Uterus (tissue), 4 donors: ENCODE measurements around the gene LCTL. TPM values are rescaled to one million over a fixed set of nuclear protein-coding genes. Genes with fewer than 3 reads are reported as not detected.

Experiments used
- DNase-seq, 2 donors: peaks; one replicate each; pipeline ENCODE4 v3.0.0-alpha.2; 2019 to 2020
- H3K27ac ChIP-seq, 2 donors: fragments of 200-600 bp; sonication (generic); 1 replicate in 1 of 2; 2 replicates in 1 of 2; pipeline ENCODE4 v1.5.1; 2016 to 2018
- H3K27me3 ChIP-seq, 2 donors: fragments of 200-600 bp; sonication (generic); one replicate each; pipeline ENCODE4 v1.5.1; 2018 to 2019; ENCODE audit warnings: control low read depth in 1 of 2
- H3K36me3 ChIP-seq, 2 donors: fragments of 200-600 bp; sonication (generic); one replicate each; pipeline ENCODE4 v1.5.1; 2019; ENCODE audit warnings: control low read depth in 1 of 2
- H3K4me1 ChIP-seq, 2 donors: fragments of 200-600 bp; sonication (generic); one replicate each; pipeline ENCODE4 v1.5.1; 2018 to 2019; ENCODE audit warnings: control low read depth in 1 of 2
- H3K4me3 ChIP-seq, 2 donors: fragments of 200-600 bp; sonication (generic); 1 replicate in 1 of 2; 2 replicates in 1 of 2; pipeline ENCODE4 v1.5.1; 2018 to 2019; ENCODE audit warnings: mild to moderate bottlenecking in 1 of 2
- H3K9me3 ChIP-seq, 2 donors: fragments of 200-600 bp; sonication (generic); one replicate each; pipeline ENCODE4 v1.5.1; 2019; ENCODE audit warnings: control low read depth in 1 of 2
- POLR2A ChIP-seq, 2 donors: fragments of 450-650 bp; IDR thresholded peaks; one replicate each; pipeline ENCODE4 v1.6.1; 2016; ENCODE audit warnings: antibody characterized with exemption in 2 of 2, mild to moderate bottlenecking in 1 of 2, moderate library complexity in 1 of 2
- intact Hi-C: fragments of 100-400 bp; cut with DNase I; formaldehyde crosslinking; loops from one replicate; pipeline ENCODE4 v1.15.1; 2023; ENCODE audit warnings: low total_unique reads
- total RNA-seq, 4 donors: library from RNA; depleted of rRNA in 3 of 4; stranded (reverse); fragments of >200 nt in 3 of 4; gene quantifications; one replicate each; pipeline versions ENCODE4 v1.1.0 to v1.2.4, GENCODE V29; 2014 to 2023
- TF ChIP-seq, protein P1 (sequence below), 4 experiments: fragments of 200-600 bp in 2 of 4; fragments of 450-650 bp in 2 of 4; sonication (generic) in 2 of 4; IDR thresholded peaks; one replicate each; pipeline ENCODE4 v1.5.1; 2016 to 2019; ENCODE audit warnings: antibody characterized with exemption in 4 of 4, mild to moderate bottlenecking in 2 of 4, moderate library complexity in 1 of 4
- donor health status: DM: yes; HTN: yes; CAD: no.

LCTL gene, protein sequence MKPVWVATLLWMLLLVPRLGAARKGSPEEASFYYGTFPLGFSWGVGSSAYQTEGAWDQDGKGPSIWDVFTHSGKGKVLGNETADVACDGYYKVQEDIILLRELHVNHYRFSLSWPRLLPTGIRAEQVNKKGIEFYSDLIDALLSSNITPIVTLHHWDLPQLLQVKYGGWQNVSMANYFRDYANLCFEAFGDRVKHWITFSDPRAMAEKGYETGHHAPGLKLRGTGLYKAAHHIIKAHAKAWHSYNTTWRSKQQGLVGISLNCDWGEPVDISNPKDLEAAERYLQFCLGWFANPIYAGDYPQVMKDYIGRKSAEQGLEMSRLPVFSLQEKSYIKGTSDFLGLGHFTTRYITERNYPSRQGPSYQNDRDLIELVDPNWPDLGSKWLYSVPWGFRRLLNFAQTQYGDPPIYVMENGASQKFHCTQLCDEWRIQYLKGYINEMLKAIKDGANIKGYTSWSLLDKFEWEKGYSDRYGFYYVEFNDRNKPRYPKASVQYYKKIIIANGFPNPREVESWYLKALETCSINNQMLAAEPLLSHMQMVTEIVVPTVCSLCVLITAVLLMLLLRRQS
- not detected for total RNA-seq

DNA sequence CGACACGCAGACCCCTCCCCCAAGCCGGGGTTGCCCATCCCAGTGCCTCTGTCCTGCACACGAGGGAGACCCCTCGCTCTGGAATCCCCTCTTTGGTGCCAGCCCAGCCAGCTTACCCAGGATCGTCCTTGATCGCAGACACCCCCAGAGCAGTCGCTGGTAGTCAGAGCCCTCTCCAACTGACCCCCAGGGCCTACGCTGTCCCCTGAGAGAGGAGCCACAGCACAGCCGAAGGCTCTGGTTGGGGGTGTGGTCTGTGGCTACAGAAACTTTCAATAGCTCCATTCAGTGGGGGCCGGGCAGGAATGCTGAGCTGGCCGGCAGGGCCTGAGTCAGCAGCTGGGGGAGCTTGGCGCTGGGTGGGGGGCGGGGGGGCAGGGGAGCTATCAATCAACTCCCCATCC lies at the start of gene LCTL:
Gene LCTL (minus strand): TSS at position 258 of the 404 bp plus-strand sequence. CDS start 633 bp downstream, outside the sequence.
- H3K27ac ChIP-seq, result no peak within 1 kb of the TSS
- no peaks in the 10 kb centered on the region for H3K9me3 ChIP-seq
- H3K4me1 ChIP-seq, result no peaks in the 10 kb centered on the region
- intact Hi-C loops, result no loop called here
- H3K4me3 ChIP-seq, result no peak within 1 kb of the TSS
- no peaks in the 10 kb centered on the region for H3K36me3 ChIP-seq
- H3K27me3 ChIP-seq, result no peaks in the 10 kb centered on the region
- TF ChIP-seq, protein P1, sequence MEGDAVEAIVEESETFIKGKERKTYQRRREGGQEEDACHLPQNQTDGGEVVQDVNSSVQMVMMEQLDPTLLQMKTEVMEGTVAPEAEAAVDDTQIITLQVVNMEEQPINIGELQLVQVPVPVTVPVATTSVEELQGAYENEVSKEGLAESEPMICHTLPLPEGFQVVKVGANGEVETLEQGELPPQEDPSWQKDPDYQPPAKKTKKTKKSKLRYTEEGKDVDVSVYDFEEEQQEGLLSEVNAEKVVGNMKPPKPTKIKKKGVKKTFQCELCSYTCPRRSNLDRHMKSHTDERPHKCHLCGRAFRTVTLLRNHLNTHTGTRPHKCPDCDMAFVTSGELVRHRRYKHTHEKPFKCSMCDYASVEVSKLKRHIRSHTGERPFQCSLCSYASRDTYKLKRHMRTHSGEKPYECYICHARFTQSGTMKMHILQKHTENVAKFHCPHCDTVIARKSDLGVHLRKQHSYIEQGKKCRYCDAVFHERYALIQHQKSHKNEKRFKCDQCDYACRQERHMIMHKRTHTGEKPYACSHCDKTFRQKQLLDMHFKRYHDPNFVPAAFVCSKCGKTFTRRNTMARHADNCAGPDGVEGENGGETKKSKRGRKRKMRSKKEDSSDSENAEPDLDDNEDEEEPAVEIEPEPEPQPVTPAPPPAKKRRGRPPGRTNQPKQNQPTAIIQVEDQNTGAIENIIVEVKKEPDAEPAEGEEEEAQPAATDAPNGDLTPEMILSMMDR (IDR thresholded peaks at IDR 0.05), result no peak
- no peak for TF ChIP-seq POLR2A (IDR thresholded peaks at IDR 0.05)
- DNase-seq, result no peak

DNA sequence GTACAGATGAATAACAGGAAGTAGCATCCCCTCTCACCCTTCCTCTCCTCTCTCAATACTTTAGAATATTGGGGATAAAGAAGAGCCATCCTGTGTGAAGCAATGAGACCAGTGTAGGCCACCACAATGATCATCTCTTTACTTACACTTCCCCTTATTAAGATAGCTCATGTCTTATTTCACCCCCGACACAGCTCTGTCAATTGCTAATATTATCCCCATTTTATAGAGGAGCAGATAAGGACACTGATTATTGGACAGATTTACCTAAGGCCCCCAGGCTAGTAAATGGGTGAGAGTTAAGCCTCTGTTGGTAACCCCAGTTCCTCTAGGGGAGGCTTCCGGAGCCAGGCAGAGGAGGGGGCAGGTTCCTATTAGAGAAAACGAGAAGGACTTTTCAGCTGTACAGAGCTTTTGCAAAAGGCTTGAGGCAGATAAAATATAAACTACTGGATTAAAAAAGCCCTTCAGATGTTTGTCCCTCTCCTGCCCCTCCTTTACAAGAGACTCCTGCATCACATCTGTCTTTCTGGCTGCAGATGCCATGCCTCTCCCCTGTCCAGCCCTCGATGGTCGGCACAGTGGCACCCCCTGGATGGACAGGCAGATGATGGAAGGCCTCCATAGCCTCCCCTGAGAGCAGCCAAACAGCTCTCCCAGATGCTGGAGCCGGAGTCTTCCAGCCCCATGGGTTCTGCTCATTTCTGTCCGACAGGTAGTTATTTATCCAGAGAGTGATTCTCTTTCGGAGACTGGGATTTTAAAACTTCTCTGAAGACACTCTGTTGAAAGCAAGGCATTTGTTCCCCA lies 49.4 kb upstream of the LCTL start:
- intact Hi-C loops, result loop anchor here (5.0 kb wide), 1 partner anchor 237 kb away; no protein-coding TSS in a partner anchor
- H3K4me3 ChIP-seq, result no peak overlapping the region
- no peaks in the 10 kb centered on the region for H3K9me3 ChIP-seq
- H3K27ac ChIP-seq, result no peak overlapping the region
- no peaks in the 10 kb centered on the region for H3K27me3 ChIP-seq
- no peaks in the 10 kb centered on the region for H3K4me1 ChIP-seq
- DNase-seq, result no peak
- no peak for TF ChIP-seq POLR2A (IDR thresholded peaks at IDR 0.05)
- TF ChIP-seq, protein P1 (IDR thresholded peaks at IDR 0.05), result no peak
- H3K36me3 ChIP-seq, result no peaks in the 10 kb centered on the region

DNA sequence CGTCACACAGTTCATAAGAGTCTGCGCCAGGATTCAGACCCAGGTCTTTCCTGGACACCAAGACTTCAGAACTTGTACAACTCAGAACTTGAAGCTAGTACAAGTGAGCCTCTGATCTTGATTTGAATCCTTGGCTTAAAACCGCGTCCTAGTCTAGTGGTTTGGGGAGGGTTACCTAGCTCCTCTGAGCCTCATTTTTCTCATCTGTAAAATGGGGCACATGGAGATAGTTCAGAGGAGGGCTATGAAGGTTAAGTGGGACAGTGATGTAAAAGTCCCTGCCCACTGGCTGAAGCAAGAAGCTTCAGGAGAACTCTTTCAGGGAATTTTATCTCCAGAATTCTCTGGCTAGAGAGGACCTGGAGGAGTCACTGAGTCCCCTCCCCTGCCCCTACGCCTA lies 48.7 kb upstream of the LCTL start:
- H3K4me1 ChIP-seq, result no peaks in the 10 kb centered on the region
- H3K27ac ChIP-seq, result no peak overlapping the region
- intact Hi-C loops, result no loop called here
- H3K36me3 ChIP-seq, result no peaks in the 10 kb centered on the region
- no peaks in the 10 kb centered on the region for H3K9me3 ChIP-seq
- no peak overlapping the region for H3K4me3 ChIP-seq
- no peak for DNase-seq
- TF ChIP-seq POLR2A (IDR thresholded peaks at IDR 0.05), result no peak
- TF ChIP-seq, protein P1 (IDR thresholded peaks at IDR 0.05), result no peak
- H3K27me3 ChIP-seq, result no peaks in the 10 kb centered on the region

DNA sequence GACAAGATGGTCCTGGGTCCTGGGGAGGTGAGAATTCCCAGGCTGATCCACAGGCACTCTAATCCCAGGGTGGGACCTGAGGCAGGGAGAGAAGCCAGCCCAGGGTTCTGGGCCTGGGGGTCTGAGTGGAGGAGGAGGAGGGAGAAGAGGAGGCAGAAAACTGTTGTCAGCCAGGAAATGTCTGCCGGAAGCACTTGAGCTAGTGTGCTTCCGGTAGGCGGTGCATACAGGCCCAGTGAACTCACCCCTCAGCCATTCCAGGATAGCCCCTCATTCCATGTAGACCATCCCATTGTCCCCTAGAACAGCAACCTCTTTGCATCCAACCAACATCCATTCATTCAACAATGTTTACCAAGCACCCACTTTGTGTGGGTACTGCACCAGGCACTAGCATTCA lies 47.9 kb upstream of the LCTL start:
- Histone ChIP-seq H3K4me3 (no peak overlapping the region), H3K9me3 (no peaks in the 10 kb centered on the region), H3K36me3 (no peaks in the 10 kb centered on the region), H3K27ac (no peak overlapping the region), H3K27me3 (no peaks in the 10 kb centered on the region), H3K4me1 (no peaks in the 10 kb centered on the region)
- intact Hi-C loops, result no loop called here
- TF ChIP-seq, protein P1 (IDR thresholded peaks at IDR 0.05), result no peak
- no peak for TF ChIP-seq POLR2A (IDR thresholded peaks at IDR 0.05)
- DNase-seq, result no peak
